GM21619 (cell line): Measurements from ENCODE around the gene GNB1L.

Source experiments
- ATAC-seq: cut with Tn5 transposase; IDR thresholded peaks from one replicate; pipeline ENCODE4 v1.9.1; 2021; ENCODE audit not compliant: unreplicated experiment

Gene GNB1L

GRCh38 chr22:19876314-19876940, 21.8 kb upstream of the GNB1L start:
- no peak for ATAC-seq

GRCh38 chr22:19875531-19876313, 21.0 kb upstream of the GNB1L start:
- ATAC-seq: no peak

- no peak for ATAC-seq
Observed at GRCh38 chr22:19875061-19875530, 20.4 kb upstream of the GNB1L start.

GRCh38 chr22:19874307-19875060, 19.8 kb upstream of the GNB1L start:
- no peak for ATAC-seq

GRCh38 chr22:19873960-19874306, 19.3 kb upstream of the GNB1L start:
- no peak for ATAC-seq

GRCh38 chr22:19873138-19873959, 18.7 kb upstream of the GNB1L start:
- ATAC-seq: no peak

- no peak for ATAC-seq
Observed at GRCh38 chr22:19872779-19873137, 18.1 kb upstream of the GNB1L start.

GRCh38 chr22:19871845-19872778, 17.4 kb upstream of the GNB1L start:
- ATAC-seq: no peak

- no peak for ATAC-seq
Observed at GRCh38 chr22:19871023-19871844, 16.6 kb upstream of the GNB1L start.

- no peak for ATAC-seq
Observed at GRCh38 chr22:19870153-19871022, 15.7 kb upstream of the GNB1L start.

- ATAC-seq: no peak
Observed at GRCh38 chr22:19869497-19870152, 15.0 kb upstream of the GNB1L start.

GRCh38 chr22:19868773-19869471, 14.2 kb upstream of the GNB1L start:
- ATAC-seq: no peak

- no peak for ATAC-seq
Observed at GRCh38 chr22:19868333-19868732, 13.7 kb upstream of the GNB1L start.

GRCh38 chr22:19867617-19868016, 12.9 kb upstream of the GNB1L start:
- no peak for ATAC-seq

- no peak for ATAC-seq
Observed at GRCh38 chr22:19866665-19867009, 12.0 kb upstream of the GNB1L start.

GRCh38 chr22:19865141-19865829, 10.6 kb upstream of the GNB1L start:
- ATAC-seq: no peak
